WTC11 (cell line): ENCODE measurements around the gene NLGN1. TPM values are rescaled to one million over a fixed set of nuclear protein-coding genes. Genes with fewer than 3 reads are reported as not detected.
"Not testable (repeated sequence)": the region's sequence is repeated elsewhere in the genome, so short reads cannot be mapped to it uniquely, and the experiment has no call there.

Experiments used
- ATAC-seq: fragments of 200-7000 bp; cut with Tn5 transposase; 2 replicates; pipeline ENCODE4 v1.10.0; 2021; ENCODE audit warnings: mild to moderate bottlenecking, moderate library complexity
- CTCF ChIA-PET: fragments of 300-600 bp; sonication (Branson Sonifier 250); formaldehyde crosslinking; loops from one replicate; lab custom pipeline; 2021; ENCODE audit warnings: antibody characterized with exemption; lab: Charles Lee
- POLR2A ChIA-PET: fragments of 350-600 bp; sonication (Branson Sonifier 250); formaldehyde crosslinking; loops from one replicate; lab custom pipeline; 2021; ENCODE audit warnings: antibody characterized with exemption; lab: Charles Lee
- DNase-seq: peaks from one replicate; pipeline ENCODE4 v3.0.0; 2021; ENCODE audit warnings: low spot score
- H3K27ac Mint-ChIP-seq: 2 replicates; pipeline ENCODE4 v1.8.0; 2021; ENCODE audit warnings: mixed read lengths
- H3K27me3 Mint-ChIP-seq: 2 replicates; pipeline ENCODE4 v1.8.0; 2021; ENCODE audit warnings: low read depth, mild to moderate bottlenecking, moderate library complexity, mixed read lengths
- H3K36me3 Mint-ChIP-seq: 2 replicates; pipeline ENCODE4 v1.8.0; 2021; ENCODE audit warnings: mixed read lengths
- H3K4me1 Mint-ChIP-seq: 2 replicates; pipeline ENCODE4 v1.8.0; 2022; ENCODE audit warnings: mixed read lengths
- H3K4me3 Mint-ChIP-seq: 2 replicates; pipeline ENCODE4 v1.8.0; 2021; ENCODE audit warnings: mild to moderate bottlenecking, moderate library complexity, mixed read lengths
- H3K9me3 Mint-ChIP-seq: 2 replicates; pipeline ENCODE4 v1.8.0; 2021; ENCODE audit warnings: mixed read lengths
- FOXK1 ChIP-seq: sonication (generic); formaldehyde crosslinking; IDR thresholded peaks from 2 replicates; pipeline ENCODE4 v1.8.0; 2022; ENCODE audit warnings: mild to moderate bottlenecking, moderate library complexity, missing genetic modification reagents
- FOXP1 ChIP-seq: sonication (generic); formaldehyde crosslinking; IDR thresholded peaks from 2 replicates; pipeline ENCODE4 v1.8.0; 2022; ENCODE audit warnings: missing genetic modification reagents, mild to moderate bottlenecking, moderate library complexity, borderline replicate concordance
- HMGA2 ChIP-seq: fragments of 250-450 bp; sonication (Bioruptor Pico); IDR thresholded peaks from 2 replicates; pipeline ENCODE4 v1.4.0; 2021; ENCODE audit warnings: mild to moderate bottlenecking, moderate library complexity
- JAZF1 ChIP-seq: fragments of 250-450 bp; sonication (Bioruptor Pico); IDR thresholded peaks from 2 replicates; pipeline ENCODE4 v1.9.0; 2021; ENCODE audit warnings: moderate library complexity, mild to moderate bottlenecking, inconsistent platforms
- MYBL2 ChIP-seq: sonication (generic); formaldehyde crosslinking; IDR thresholded peaks from 2 replicates; pipeline ENCODE4 v1.8.1; 2023; ENCODE audit warnings: mild to moderate bottlenecking, moderate library complexity, missing genetic modification reagents
- OVOL2 ChIP-seq: fragments of 250-450 bp; sonication (Bioruptor Pico); IDR thresholded peaks from 2 replicates; pipeline ENCODE4 v1.9.0; 2021; ENCODE audit warnings: mild to moderate bottlenecking, borderline replicate concordance
- RORB ChIP-seq: fragments of 250-450 bp; sonication (Bioruptor Pico); IDR thresholded peaks from 2 replicates; pipeline ENCODE4 v1.9.0; 2021; ENCODE audit warnings: mild to moderate bottlenecking
- ZNF138 ChIP-seq: sonication (generic); formaldehyde crosslinking; conservative IDR thresholded peaks from 2 replicates; pipeline ENCODE4 v1.8.1; 2022; ENCODE audit warnings: mild to moderate bottlenecking, moderate library complexity, missing genetic modification reagents
- total RNA-seq: library from RNA; stranded (reverse); gene quantifications from 3 replicates; pipeline ENCODE4 v1.2.3, GENCODE V29; 2021
- TF ChIP-seq, protein P1 (sequence below): sonication (generic); formaldehyde crosslinking; IDR thresholded peaks from 2 replicates; pipeline ENCODE4 v1.8.0; 2022; ENCODE audit warnings: missing genetic modification reagents
- TF ChIP-seq, protein P2 (sequence below): sonication (generic); formaldehyde crosslinking; IDR thresholded peaks from 2 replicates; pipeline ENCODE4 v1.8.1; 2022; ENCODE audit warnings: missing genetic modification reagents, borderline replicate concordance
- TF ChIP-seq, protein P3 (sequence below): fragments of 250-450 bp; sonication (Bioruptor Pico); IDR thresholded peaks from 2 replicates; pipeline ENCODE4 v2.1.2; 2022; ENCODE audit warnings: mild to moderate bottlenecking, moderate library complexity
- TF ChIP-seq, protein P4 (sequence below): sonication (generic); formaldehyde crosslinking; IDR thresholded peaks from 2 replicates; pipeline ENCODE4 v1.8.0; 2023; ENCODE audit warnings: missing genetic modification reagents
- TF ChIP-seq, protein P5 (sequence below): fragments of 250-450 bp; sonication (Bioruptor Pico); IDR thresholded peaks from 2 replicates; pipeline ENCODE4 v1.9.0; 2021; ENCODE audit warnings: mild to moderate bottlenecking, borderline replicate concordance
- TF ChIP-seq, protein P6 (sequence below): sonication (generic); formaldehyde crosslinking; IDR thresholded peaks from 2 replicates; pipeline ENCODE4 v1.8.1; 2022; ENCODE audit warnings: mild to moderate bottlenecking, missing genetic modification reagents, moderate library complexity, borderline replicate concordance
- TF ChIP-seq, protein P7 (sequence below): sonication (generic); formaldehyde crosslinking; IDR thresholded peaks from 2 replicates; pipeline ENCODE4 v1.8.0; 2022; ENCODE audit warnings: mild to moderate bottlenecking, missing genetic modification reagents

NLGN1 gene
- total RNA-seq, 1 experiment from 2014 or later = 12.4 TPM

DNA sequence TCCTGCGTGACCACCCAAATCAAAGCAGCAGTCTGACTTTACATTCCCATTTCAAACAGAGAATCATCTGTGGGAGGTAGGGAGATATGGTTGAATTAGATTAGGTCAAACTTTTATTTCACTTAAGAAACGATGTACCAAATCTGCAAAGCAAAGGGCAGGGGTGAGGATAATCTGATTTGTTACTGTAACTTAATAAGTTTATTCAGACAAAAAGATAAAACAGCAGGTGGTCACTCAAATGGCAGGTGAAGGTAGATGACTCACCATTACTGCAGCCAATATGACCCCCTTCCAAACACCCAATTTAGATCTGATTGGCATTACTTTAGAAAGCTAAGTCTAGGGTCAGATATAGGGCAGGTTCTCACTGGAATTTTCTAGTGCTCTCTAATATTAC is 810.6 kb downstream of the NLGN1 start:
- no peak overlapping the region for H3K4me3 Mint-ChIP-seq
- peaks cover 20% of the 10 kb centered on the region for H3K9me3 Mint-ChIP-seq
- DNase-seq = no peak
- H3K27ac Mint-ChIP-seq = no peak overlapping the region
- H3K27me3 Mint-ChIP-seq = no peaks in the 10 kb centered on the region
- TF ChIP-seq JAZF1 (CRISPR knock-in tag) (no peak), ZNF138 (no peak), MYBL2 (no peak), RORB (CRISPR knock-in tag) (no peak), HMGA2 (no peak), FOXP1 (CRISPR knock-in tag) (no peak), OVOL2 (CRISPR knock-in tag) (no peak), FOXK1 (no peak)
- TF ChIP-seq, protein P1, sequence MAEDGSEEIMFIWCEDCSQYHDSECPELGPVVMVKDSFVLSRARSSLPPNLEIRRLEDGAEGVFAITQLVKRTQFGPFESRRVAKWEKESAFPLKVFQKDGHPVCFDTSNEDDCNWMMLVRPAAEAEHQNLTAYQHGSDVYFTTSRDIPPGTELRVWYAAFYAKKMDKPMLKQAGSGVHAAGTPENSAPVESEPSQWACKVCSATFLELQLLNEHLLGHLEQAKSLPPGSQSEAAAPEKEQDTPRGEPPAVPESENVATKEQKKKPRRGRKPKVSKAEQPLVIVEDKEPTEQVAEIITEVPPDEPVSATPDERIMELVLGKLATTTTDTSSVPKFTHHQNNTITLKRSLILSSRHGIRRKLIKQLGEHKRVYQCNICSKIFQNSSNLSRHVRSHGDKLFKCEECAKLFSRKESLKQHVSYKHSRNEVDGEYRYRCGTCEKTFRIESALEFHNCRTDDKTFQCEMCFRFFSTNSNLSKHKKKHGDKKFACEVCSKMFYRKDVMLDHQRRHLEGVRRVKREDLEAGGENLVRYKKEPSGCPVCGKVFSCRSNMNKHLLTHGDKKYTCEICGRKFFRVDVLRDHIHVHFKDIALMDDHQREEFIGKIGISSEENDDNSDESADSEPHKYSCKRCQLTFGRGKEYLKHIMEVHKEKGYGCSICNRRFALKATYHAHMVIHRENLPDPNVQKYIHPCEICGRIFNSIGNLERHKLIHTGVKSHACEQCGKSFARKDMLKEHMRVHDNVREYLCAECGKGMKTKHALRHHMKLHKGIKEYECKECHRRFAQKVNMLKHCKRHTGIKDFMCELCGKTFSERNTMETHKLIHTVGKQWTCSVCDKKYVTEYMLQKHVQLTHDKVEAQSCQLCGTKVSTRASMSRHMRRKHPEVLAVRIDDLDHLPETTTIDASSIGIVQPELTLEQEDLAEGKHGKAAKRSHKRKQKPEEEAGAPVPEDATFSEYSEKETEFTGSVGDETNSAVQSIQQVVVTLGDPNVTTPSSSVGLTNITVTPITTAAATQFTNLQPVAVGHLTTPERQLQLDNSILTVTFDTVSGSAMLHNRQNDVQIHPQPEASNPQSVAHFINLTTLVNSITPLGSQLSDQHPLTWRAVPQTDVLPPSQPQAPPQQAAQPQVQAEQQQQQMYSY (CRISPR knock-in tag) = no peak
- TF ChIP-seq, protein P2, sequence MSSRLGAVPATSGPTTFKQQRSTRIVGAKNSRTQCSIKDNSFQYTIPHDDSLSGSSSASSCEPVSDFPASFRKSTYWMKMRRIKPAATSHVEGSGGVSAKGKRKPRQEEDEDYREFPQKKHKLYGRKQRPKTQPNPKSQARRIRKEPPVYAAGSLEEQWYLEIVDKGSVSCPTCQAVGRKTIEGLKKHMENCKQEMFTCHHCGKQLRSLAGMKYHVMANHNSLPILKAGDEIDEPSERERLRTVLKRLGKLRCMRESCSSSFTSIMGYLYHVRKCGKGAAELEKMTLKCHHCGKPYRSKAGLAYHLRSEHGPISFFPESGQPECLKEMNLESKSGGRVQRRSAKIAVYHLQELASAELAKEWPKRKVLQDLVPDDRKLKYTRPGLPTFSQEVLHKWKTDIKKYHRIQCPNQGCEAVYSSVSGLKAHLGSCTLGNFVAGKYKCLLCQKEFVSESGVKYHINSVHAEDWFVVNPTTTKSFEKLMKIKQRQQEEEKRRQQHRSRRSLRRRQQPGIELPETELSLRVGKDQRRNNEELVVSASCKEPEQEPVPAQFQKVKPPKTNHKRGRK (CRISPR knock-in tag) = no peak
- TF ChIP-seq, protein P3, sequence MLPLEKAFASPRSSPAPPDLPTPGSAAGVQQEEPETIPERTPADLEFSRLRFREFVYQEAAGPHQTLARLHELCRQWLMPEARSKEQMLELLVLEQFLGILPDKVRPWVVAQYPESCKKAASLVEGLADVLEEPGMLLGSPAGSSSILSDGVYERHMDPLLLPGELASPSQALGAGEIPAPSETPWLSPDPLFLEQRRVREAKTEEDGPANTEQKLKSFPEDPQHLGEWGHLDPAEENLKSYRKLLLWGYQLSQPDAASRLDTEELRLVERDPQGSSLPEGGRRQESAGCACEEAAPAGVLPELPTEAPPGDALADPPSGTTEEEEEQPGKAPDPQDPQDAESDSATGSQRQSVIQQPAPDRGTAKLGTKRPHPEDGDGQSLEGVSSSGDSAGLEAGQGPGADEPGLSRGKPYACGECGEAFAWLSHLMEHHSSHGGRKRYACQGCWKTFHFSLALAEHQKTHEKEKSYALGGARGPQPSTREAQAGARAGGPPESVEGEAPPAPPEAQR (CRISPR knock-in tag) = no peak
- TF ChIP-seq, protein P4, sequence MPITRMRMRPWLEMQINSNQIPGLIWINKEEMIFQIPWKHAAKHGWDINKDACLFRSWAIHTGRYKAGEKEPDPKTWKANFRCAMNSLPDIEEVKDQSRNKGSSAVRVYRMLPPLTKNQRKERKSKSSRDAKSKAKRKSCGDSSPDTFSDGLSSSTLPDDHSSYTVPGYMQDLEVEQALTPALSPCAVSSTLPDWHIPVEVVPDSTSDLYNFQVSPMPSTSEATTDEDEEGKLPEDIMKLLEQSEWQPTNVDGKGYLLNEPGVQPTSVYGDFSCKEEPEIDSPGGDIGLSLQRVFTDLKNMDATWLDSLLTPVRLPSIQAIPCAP (CRISPR knock-in tag) = no peak
- TF ChIP-seq, protein P5, sequence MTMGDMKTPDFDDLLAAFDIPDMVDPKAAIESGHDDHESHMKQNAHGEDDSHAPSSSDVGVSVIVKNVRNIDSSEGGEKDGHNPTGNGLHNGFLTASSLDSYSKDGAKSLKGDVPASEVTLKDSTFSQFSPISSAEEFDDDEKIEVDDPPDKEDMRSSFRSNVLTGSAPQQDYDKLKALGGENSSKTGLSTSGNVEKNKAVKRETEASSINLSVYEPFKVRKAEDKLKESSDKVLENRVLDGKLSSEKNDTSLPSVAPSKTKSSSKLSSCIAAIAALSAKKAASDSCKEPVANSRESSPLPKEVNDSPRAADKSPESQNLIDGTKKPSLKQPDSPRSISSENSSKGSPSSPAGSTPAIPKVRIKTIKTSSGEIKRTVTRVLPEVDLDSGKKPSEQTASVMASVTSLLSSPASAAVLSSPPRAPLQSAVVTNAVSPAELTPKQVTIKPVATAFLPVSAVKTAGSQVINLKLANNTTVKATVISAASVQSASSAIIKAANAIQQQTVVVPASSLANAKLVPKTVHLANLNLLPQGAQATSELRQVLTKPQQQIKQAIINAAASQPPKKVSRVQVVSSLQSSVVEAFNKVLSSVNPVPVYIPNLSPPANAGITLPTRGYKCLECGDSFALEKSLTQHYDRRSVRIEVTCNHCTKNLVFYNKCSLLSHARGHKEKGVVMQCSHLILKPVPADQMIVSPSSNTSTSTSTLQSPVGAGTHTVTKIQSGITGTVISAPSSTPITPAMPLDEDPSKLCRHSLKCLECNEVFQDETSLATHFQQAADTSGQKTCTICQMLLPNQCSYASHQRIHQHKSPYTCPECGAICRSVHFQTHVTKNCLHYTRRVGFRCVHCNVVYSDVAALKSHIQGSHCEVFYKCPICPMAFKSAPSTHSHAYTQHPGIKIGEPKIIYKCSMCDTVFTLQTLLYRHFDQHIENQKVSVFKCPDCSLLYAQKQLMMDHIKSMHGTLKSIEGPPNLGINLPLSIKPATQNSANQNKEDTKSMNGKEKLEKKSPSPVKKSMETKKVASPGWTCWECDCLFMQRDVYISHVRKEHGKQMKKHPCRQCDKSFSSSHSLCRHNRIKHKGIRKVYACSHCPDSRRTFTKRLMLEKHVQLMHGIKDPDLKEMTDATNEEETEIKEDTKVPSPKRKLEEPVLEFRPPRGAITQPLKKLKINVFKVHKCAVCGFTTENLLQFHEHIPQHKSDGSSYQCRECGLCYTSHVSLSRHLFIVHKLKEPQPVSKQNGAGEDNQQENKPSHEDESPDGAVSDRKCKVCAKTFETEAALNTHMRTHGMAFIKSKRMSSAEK (CRISPR knock-in tag) = no peak
- TF ChIP-seq, protein P6, sequence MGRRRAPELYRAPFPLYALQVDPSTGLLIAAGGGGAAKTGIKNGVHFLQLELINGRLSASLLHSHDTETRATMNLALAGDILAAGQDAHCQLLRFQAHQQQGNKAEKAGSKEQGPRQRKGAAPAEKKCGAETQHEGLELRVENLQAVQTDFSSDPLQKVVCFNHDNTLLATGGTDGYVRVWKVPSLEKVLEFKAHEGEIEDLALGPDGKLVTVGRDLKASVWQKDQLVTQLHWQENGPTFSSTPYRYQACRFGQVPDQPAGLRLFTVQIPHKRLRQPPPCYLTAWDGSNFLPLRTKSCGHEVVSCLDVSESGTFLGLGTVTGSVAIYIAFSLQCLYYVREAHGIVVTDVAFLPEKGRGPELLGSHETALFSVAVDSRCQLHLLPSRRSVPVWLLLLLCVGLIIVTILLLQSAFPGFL (CRISPR knock-in tag) = no peak
- TF ChIP-seq, protein P7, sequence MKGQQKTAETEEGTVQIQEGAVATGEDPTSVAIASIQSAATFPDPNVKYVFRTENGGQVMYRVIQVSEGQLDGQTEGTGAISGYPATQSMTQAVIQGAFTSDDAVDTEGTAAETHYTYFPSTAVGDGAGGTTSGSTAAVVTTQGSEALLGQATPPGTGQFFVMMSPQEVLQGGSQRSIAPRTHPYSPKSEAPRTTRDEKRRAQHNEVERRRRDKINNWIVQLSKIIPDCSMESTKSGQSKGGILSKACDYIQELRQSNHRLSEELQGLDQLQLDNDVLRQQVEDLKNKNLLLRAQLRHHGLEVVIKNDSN (CRISPR knock-in tag) = no peak
- POLR2A ChIA-PET = no interaction called here
- peaks cover 15% of the 10 kb centered on the region for H3K36me3 Mint-ChIP-seq
- CTCF ChIA-PET = no interaction called here
- H3K4me1 Mint-ChIP-seq = peaks cover 6% of the 10 kb centered on the region
- no peak for ATAC-seq

DNA sequence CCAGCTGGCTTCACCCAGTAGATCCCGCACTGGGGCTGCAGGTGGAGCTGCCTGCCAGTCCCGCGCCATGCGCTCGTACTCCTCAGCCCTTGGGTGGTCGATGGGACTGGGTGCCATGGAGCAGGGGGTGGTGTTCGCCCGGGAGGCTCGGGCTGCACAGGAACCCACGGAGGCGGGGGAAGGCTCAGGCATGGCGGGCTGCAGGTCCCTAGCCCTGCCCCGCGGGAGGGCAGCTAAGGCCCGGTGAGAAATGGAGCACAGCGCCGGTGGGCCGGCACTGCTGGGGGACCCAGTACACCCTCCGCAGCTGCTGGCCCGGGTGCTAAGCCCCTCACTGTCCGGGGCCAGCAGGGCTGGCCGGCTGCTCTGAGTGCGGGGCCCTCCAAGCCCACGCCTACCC is 814.4 kb downstream of the NLGN1 start:
- peaks cover 20% of the 10 kb centered on the region for H3K9me3 Mint-ChIP-seq
- POLR2A ChIA-PET, H3K27me3 Mint-ChIP-seq, H3K27ac Mint-ChIP-seq, CTCF ChIA-PET, DNase-seq, ATAC-seq, H3K4me3 Mint-ChIP-seq: not testable (repeated sequence)
- H3K4me1 Mint-ChIP-seq = peaks cover 28% of the 10 kb centered on the region
- peaks cover 15% of the 10 kb centered on the region for H3K36me3 Mint-ChIP-seq
